HUES48 (cell line): ENCODE data around the gene NEDD4L.

ENCODE experiments used
- H3K27ac ChIP-seq: one replicate; pipeline ENCODE4 v1.7.0; 2013; ENCODE audit warnings: low read depth, low read length, inconsistent platforms
- H3K27me3 ChIP-seq: 2 replicates; pipeline ENCODE4 v1.6.1; 2013; ENCODE audit warnings: mild to moderate bottlenecking, low read length; ENCODE audit not compliant: control insufficient read depth, insufficient read depth
- H3K36me3 ChIP-seq: 2 replicates; pipeline ENCODE4 v1.6.1; 2013; ENCODE audit warnings: low read length; ENCODE audit not compliant: control insufficient read depth, insufficient read depth
- H3K4me1 ChIP-seq: 2 replicates; pipeline ENCODE4 v1.6.1; 2013; ENCODE audit warnings: mild to moderate bottlenecking, low read length; ENCODE audit not compliant: control insufficient read depth, insufficient read depth
- H3K4me3 ChIP-seq: 2 replicates; pipeline ENCODE4 v1.5.1; 2013; ENCODE audit warnings: mild to moderate bottlenecking, low read depth, low read length
- H3K9ac ChIP-seq: 2 replicates; pipeline ENCODE4 v1.6.1; 2013; ENCODE audit warnings: mild to moderate bottlenecking, low read depth, low read length, moderate library complexity
- H3K9me3 ChIP-seq: 2 replicates; pipeline ENCODE4 v1.6.1; 2013; ENCODE audit warnings: low read length; ENCODE audit not compliant: control insufficient read depth, insufficient read depth

Gene NEDD4L

GRCh38 chr18:58241877-58242276 lies 197.9 kb downstream of the NEDD4L start:
- Histone ChIP-seq H3K4me3 (no peak overlapping the region), H3K36me3 (no peaks in the 10 kb centered on the region), H3K9me3 (no peaks in the 10 kb centered on the region), H3K27me3 (no peaks in the 10 kb centered on the region), H3K4me1 (peaks cover 12% of the 10 kb centered on the region), H3K9ac (no peak overlapping the region), H3K27ac (no peak overlapping the region)

- Histone ChIP-seq H3K27me3 (no peaks in the 10 kb centered on the region), H3K36me3 (no peaks in the 10 kb centered on the region), H3K27ac (no peak overlapping the region), H3K9me3 (no peaks in the 10 kb centered on the region), H3K4me3 (no peak overlapping the region), H3K4me1 (peaks cover 18% of the 10 kb centered on the region), H3K9ac (no peak overlapping the region)
Observed at GRCh38 chr18:58242435-58242834, 198.4 kb downstream of the NEDD4L start.

- Histone ChIP-seq H3K36me3 (no peaks in the 10 kb centered on the region), H3K27ac (no peak overlapping the region), H3K9ac (no peak overlapping the region), H3K27me3 (no peaks in the 10 kb centered on the region), H3K4me1 (peaks cover 21% of the 10 kb centered on the region), H3K9me3 (no peaks in the 10 kb centered on the region), H3K4me3 (no peak overlapping the region)
Observed at GRCh38 chr18:58242968-58243367, 198.9 kb downstream of the NEDD4L start.

- Histone ChIP-seq H3K9ac (no peak overlapping the region), H3K27ac (no peak overlapping the region)
Observed at GRCh38 chr18:58243401-58243800, 199.4 kb downstream of the NEDD4L start.

GRCh38 chr18:58247363-58247834 lies 203.4 kb downstream of the NEDD4L start:
- no peaks in the 10 kb centered on the region for H3K9me3 ChIP-seq
- peaks cover 20% of the 10 kb centered on the region for H3K4me1 ChIP-seq
- H3K36me3 ChIP-seq: no peaks in the 10 kb centered on the region
- no peaks in the 10 kb centered on the region for H3K27me3 ChIP-seq
- H3K27ac ChIP-seq: peak overlapping the region; percentile 30
- H3K9ac ChIP-seq: no peak overlapping the region; the same call in 1 of the 2 replicates
- H3K4me3 ChIP-seq: peak overlapping the region; percentile 21; the same call in 1 of the 2 replicates

More at GRCh38 chr18:58243401-58243800, 199.4 kb downstream of the NEDD4L start:
- no peaks in the 10 kb centered on the region for H3K27me3 ChIP-seq
- no peaks in the 10 kb centered on the region for H3K36me3 ChIP-seq
- no peak overlapping the region for H3K4me3 ChIP-seq
- no peaks in the 10 kb centered on the region for H3K9me3 ChIP-seq
- peaks cover 21% of the 10 kb centered on the region for H3K4me1 ChIP-seq

GRCh38 chr18:58249712-58250111 lies 205.7 kb downstream of the NEDD4L start:
- Histone ChIP-seq H3K27me3 (no peaks in the 10 kb centered on the region), H3K27ac (no peak overlapping the region), H3K4me1 (peaks cover 42% of the 10 kb centered on the region), H3K36me3 (no peaks in the 10 kb centered on the region), H3K9ac (no peak overlapping the region), H3K9me3 (no peaks in the 10 kb centered on the region), H3K4me3 (no peak overlapping the region)

GRCh38 chr18:58251416-58251815 lies 207.4 kb downstream of the NEDD4L start:
- H3K36me3 ChIP-seq: peaks cover 2% of the 10 kb centered on the region
- H3K27me3 ChIP-seq: no peaks in the 10 kb centered on the region

GRCh38 chr18:58252166-58252565 lies 208.1 kb downstream of the NEDD4L start:
- Histone ChIP-seq H3K27ac (no peak overlapping the region), H3K4me1 (peaks cover 55% of the 10 kb centered on the region), H3K36me3 (peaks cover 7% of the 10 kb centered on the region), H3K27me3 (no peaks in the 10 kb centered on the region), H3K9me3 (no peaks in the 10 kb centered on the region), H3K9ac (no peak overlapping the region), H3K4me3 (no peak overlapping the region)

More at GRCh38 chr18:58251416-58251815, 207.4 kb downstream of the NEDD4L start:
- H3K9ac ChIP-seq: no peak overlapping the region
- no peak overlapping the region for H3K27ac ChIP-seq
- peaks cover 56% of the 10 kb centered on the region for H3K4me1 ChIP-seq
- no peak overlapping the region for H3K4me3 ChIP-seq
- no peaks in the 10 kb centered on the region for H3K9me3 ChIP-seq

GRCh38 chr18:58253318-58253717 lies 209.3 kb downstream of the NEDD4L start:
- Histone ChIP-seq H3K27me3 (no peaks in the 10 kb centered on the region), H3K27ac (no peak overlapping the region), H3K4me3 (no peak overlapping the region), H3K9me3 (no peaks in the 10 kb centered on the region), H3K4me1 (peaks cover 55% of the 10 kb centered on the region), H3K36me3 (peaks cover 7% of the 10 kb centered on the region), H3K9ac (no peak overlapping the region)

- H3K36me3 ChIP-seq: peaks cover 7% of the 10 kb centered on the region
- H3K9ac ChIP-seq: no peak overlapping the region
- no peak overlapping the region for H3K27ac ChIP-seq
- H3K27me3 ChIP-seq: no peaks in the 10 kb centered on the region
- H3K4me3 ChIP-seq: no peak overlapping the region
- H3K4me1 ChIP-seq: peaks cover 60% of the 10 kb centered on the region
- H3K9me3 ChIP-seq: no peaks in the 10 kb centered on the region
Observed at GRCh38 chr18:58253871-58254270, 209.8 kb downstream of the NEDD4L start.

- Histone ChIP-seq H3K9me3 (no peaks in the 10 kb centered on the region), H3K4me1 (peaks cover 68% of the 10 kb centered on the region), H3K9ac (peak overlapping the region; percentile 26), H3K36me3 (peaks cover 7% of the 10 kb centered on the region), H3K27ac (peak overlapping the region; percentile 78), H3K27me3 (no peaks in the 10 kb centered on the region), H3K4me3 (peak overlapping the region; percentile 46)
Observed at GRCh38 chr18:58254873-58255511, 211.0 kb downstream of the NEDD4L start.
